ENCODE data around the gene TPM2.
A peak's percentile ranks its signal among the peaks of the same experiment; 100 is the strongest.

TPM2 gene

GRCh38 chr9:35728041-35728971 is 38.6 kb upstream of the TPM2 start:
- no peak overlapping the region for H3K4me3 Mint-ChIP-seq
- peak; percentile 64 for DNase-seq (ENCODE audit: low spot score)
- H3K27me3 Mint-ChIP-seq (ENCODE audit: low read depth) = no peaks in the 10 kb centered on the region
- no peak overlapping the region for H3K27ac Mint-ChIP-seq
- peaks cover 34% of the 10 kb centered on the region for H3K36me3 Mint-ChIP-seq (ENCODE audit: low read depth)
- peaks cover 19% of the 10 kb centered on the region for H3K4me1 Mint-ChIP-seq (ENCODE audit: low read depth)
- H3K9me3 Mint-ChIP-seq = no peaks in the 10 kb centered on the region

- Mint-ChIP-seq H3K9me3 (no peaks in the 10 kb centered on the region), H3K4me1 (ENCODE audit: low read depth) (peaks cover 14% of the 10 kb centered on the region), H3K4me3 (no peak overlapping the region), H3K27me3 (ENCODE audit: low read depth) (no peaks in the 10 kb centered on the region), H3K27ac (no peak overlapping the region), H3K36me3 (ENCODE audit: low read depth) (peaks cover 38% of the 10 kb centered on the region)
- no peak for DNase-seq (ENCODE audit: low spot score)
These were observed 37.9 kb upstream of the TPM2 start for GRCh38 chr9:35727676-35728040.

DNA sequence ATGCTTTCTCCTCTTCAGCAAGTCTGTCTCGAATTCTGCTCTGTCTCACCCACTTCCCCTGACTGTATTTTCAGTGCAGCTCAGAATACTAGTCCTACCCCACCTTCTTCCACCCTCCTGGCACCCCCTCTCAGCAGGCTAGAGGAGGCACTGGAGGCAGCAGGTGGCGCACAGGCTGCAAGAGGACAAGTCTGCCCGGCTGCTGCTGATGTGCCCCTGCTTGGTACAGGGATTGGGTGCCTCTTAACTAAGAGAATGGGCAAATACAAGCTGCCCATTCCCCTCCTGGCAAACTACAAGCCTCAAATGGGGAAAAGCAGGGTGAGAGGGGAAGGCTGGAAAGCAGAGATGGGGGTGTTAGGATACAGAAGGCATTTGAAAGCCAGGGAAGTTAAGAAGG is 37.2 kb upstream of the TPM2 start:
- Mint-ChIP-seq H3K36me3 (ENCODE audit: low read depth) (peaks cover 44% of the 10 kb centered on the region), H3K9me3 (no peaks in the 10 kb centered on the region), H3K4me3 (no peak overlapping the region), H3K27me3 (ENCODE audit: low read depth) (no peaks in the 10 kb centered on the region), H3K4me1 (ENCODE audit: low read depth) (peaks cover 14% of the 10 kb centered on the region), H3K27ac (peak overlapping the region; percentile 88)
- DNase-seq (ENCODE audit: low spot score) = peak; percentile 13

DNA sequence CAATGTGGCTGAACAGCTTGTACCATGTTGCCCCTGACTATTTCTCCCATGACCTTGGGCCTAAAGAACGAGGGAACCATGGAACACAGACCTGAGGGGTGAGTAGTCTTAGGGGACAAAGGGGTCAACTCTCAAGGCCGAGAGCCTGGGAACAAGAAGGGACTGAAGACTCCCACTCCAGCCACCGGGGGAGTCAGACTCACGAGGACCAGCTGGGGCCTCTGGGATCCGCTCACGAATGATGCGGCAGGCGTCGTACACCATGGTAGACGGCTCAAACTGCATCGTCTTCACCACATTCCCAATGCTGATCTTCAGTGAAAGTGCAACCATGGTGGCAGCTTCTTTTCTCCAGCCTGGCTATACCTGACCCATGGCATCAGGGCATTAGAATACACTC is 35.6 kb upstream of the TPM2 start:
- Mint-ChIP-seq H3K9me3 (no peaks in the 10 kb centered on the region), H3K36me3 (ENCODE audit: low read depth) (peaks cover 53% of the 10 kb centered on the region), H3K27ac (no peak overlapping the region), H3K27me3 (ENCODE audit: low read depth) (no peaks in the 10 kb centered on the region), H3K4me3 (no peak overlapping the region), H3K4me1 (ENCODE audit: low read depth) (peaks cover 11% of the 10 kb centered on the region)
- DNase-seq (ENCODE audit: low spot score) = no peak

DNA sequence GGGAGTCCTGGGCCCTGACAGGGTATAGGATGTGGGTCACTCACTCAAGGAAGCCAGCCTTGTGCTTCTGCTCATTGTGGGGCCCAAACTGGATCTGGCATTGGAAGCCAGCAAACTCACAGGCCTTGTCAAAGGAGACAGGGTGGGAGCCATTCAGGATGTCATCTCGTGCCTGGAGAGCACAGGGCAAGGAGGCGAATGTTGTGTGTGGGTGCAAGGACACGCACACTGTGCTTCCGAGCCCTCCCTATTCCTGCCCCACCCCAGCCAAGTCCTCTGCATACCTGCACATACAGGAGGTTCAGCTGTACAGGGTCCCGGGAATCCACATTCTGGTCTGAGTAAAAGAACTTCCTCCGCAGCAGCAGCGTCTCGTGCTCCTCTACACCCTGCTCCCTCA is 34.2 kb upstream of the TPM2 start:
- no peaks in the 10 kb centered on the region for H3K27me3 Mint-ChIP-seq (ENCODE audit: low read depth)
- no peaks in the 10 kb centered on the region for H3K9me3 Mint-ChIP-seq
- peaks cover 64% of the 10 kb centered on the region for H3K36me3 Mint-ChIP-seq (ENCODE audit: low read depth)
- H3K4me1 Mint-ChIP-seq (ENCODE audit: low read depth) = peaks cover 11% of the 10 kb centered on the region
- no peak for DNase-seq (ENCODE audit: low spot score)
- H3K4me3 Mint-ChIP-seq = no peak overlapping the region
- no peak overlapping the region for H3K27ac Mint-ChIP-seq

- Mint-ChIP-seq H3K27me3 (ENCODE audit: low read depth) (no peaks in the 10 kb centered on the region), H3K36me3 (ENCODE audit: low read depth) (peaks cover 65% of the 10 kb centered on the region), H3K4me3 (no peak overlapping the region), H3K27ac (no peak overlapping the region), H3K4me1 (ENCODE audit: low read depth) (peaks cover 11% of the 10 kb centered on the region), H3K9me3 (no peaks in the 10 kb centered on the region)
- DNase-seq (ENCODE audit: low spot score) = no peak
These were observed 33.7 kb upstream of the TPM2 start for GRCh38 chr9:35723426-35723825.

- no peak for DNase-seq (ENCODE audit: low spot score)
- Mint-ChIP-seq H3K36me3 (ENCODE audit: low read depth) (peaks cover 85% of the 10 kb centered on the region), H3K4me3 (no peak overlapping the region), H3K9me3 (no peaks in the 10 kb centered on the region), H3K27me3 (ENCODE audit: low read depth) (no peaks in the 10 kb centered on the region), H3K4me1 (ENCODE audit: low read depth) (peaks cover 1% of the 10 kb centered on the region), H3K27ac (no peak overlapping the region)
These were observed 29.8 kb upstream of the TPM2 start for GRCh38 chr9:35719546-35719945.

DNA sequence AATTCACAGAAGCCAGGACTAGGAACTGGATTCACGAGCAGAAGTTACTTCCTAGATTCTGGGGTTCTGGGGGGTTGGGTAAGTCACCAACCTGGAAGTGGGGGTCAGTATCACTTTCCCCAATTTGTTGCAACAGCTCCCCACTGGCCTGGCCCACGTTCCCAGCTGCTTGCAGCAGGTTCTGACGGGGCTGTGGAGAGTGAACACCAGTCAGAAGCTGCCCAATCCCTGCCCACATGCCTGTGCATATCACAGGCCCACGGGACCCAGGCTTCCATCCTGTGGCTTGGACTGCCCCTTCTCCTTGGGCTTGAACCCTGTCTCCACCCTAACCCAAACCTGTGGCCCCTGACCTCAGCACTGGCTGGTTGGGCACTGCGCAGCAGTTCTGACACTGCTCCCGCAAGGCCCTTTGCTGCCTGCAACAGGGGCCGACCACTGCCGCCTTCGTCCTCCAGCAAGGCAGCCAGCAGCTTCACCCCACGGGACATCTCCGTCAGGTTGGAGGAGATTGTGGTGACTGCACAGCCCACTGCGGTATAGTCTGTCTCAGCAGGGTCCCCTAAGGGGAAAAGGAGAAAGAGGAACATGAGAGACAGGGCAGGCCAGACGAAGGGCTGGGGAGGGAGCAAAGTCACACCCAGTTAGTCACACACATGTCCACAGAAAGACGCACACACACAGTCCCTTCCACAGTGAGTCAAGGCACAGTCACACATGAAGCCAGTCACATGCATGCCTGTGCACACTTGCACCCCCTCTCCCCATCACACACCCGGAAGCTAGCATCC is 29.2 kb upstream of the TPM2 start:
- Mint-ChIP-seq H3K9me3 (no peaks in the 10 kb centered on the region), H3K4me3 (no peak overlapping the region), H3K27ac (no peak overlapping the region), H3K4me1 (ENCODE audit: low read depth) (peaks cover 2% of the 10 kb centered on the region), H3K27me3 (ENCODE audit: low read depth) (no peaks in the 10 kb centered on the region), H3K36me3 (ENCODE audit: low read depth) (peaks cover 86% of the 10 kb centered on the region)
- DNase-seq (ENCODE audit: low spot score) = no peak

DNA sequence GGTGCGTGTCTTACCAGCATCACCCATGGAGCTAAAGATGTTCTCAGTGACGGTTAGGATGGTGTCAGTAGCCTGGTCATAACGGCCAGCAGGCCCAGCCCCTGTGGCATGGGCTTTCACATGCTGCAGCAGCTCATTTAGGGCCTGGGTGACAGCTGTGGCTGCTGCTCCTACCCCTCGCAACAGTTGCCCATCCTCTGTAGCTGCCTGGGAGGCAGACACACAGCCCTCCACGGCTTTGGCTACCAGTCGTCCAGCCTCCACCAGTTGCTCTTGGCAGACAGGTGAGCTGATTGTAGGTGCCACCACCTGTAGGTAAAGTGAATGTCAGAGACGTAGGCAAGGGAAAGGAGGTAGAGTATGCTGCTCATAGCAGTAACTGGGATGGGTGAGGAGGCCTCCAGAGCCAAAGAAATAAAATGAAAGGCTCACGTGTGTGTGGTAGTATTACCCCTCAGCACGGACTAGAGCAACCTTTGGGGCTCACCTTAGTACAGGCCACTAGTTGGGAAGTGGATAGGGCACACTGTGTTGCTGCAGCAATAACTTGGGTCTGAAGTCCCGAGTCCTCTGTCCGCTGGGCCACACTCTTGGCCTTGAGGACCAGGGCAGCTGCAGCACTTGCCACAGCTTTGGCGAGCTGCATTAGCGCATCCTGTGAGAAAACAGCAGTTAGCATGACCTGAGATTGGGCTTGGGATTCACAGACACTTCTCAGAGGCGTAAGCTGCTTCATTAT is 27.6 kb upstream of the TPM2 start:
- Mint-ChIP-seq H3K27me3 (ENCODE audit: low read depth) (no peaks in the 10 kb centered on the region), H3K9me3 (no peaks in the 10 kb centered on the region), H3K36me3 (ENCODE audit: low read depth) (peaks cover 89% of the 10 kb centered on the region), H3K27ac (no peak overlapping the region), H3K4me1 (ENCODE audit: low read depth) (peaks cover 2% of the 10 kb centered on the region), H3K4me3 (no peak overlapping the region)
- no peak for DNase-seq (ENCODE audit: low spot score)

GRCh38 chr9:35716230-35716629 is 26.5 kb upstream of the TPM2 start:
- H3K27me3 Mint-ChIP-seq (ENCODE audit: low read depth) = no peaks in the 10 kb centered on the region
- DNase-seq (ENCODE audit: low spot score) = no peak
- no peaks in the 10 kb centered on the region for H3K9me3 Mint-ChIP-seq
- no peak overlapping the region for H3K27ac Mint-ChIP-seq
- peaks cover 89% of the 10 kb centered on the region for H3K36me3 Mint-ChIP-seq (ENCODE audit: low read depth)
- H3K4me1 Mint-ChIP-seq (ENCODE audit: low read depth) = peaks cover 2% of the 10 kb centered on the region
- H3K4me3 Mint-ChIP-seq = no peak overlapping the region

GRCh38 chr9:35714579-35715252 is 25.0 kb upstream of the TPM2 start:
- no peaks in the 10 kb centered on the region for H3K9me3 Mint-ChIP-seq
- peaks cover 2% of the 10 kb centered on the region for H3K4me1 Mint-ChIP-seq (ENCODE audit: low read depth)
- H3K4me3 Mint-ChIP-seq = no peak overlapping the region
- no peaks in the 10 kb centered on the region for H3K27me3 Mint-ChIP-seq (ENCODE audit: low read depth)
- no peak for DNase-seq (ENCODE audit: low spot score)
- H3K27ac Mint-ChIP-seq = no peak overlapping the region
- H3K36me3 Mint-ChIP-seq (ENCODE audit: low read depth) = peaks cover 90% of the 10 kb centered on the region

- Mint-ChIP-seq H3K27ac (no peak overlapping the region), H3K27me3 (ENCODE audit: low read depth) (no peaks in the 10 kb centered on the region)
These were observed 24.4 kb upstream of the TPM2 start for GRCh38 chr9:35714123-35714522.

GRCh38 chr9:35713578-35713977 is 23.9 kb upstream of the TPM2 start:
- Mint-ChIP-seq H3K4me3 (no peak overlapping the region), H3K27ac (no peak overlapping the region), H3K36me3 (ENCODE audit: low read depth) (peaks cover 91% of the 10 kb centered on the region), H3K4me1 (ENCODE audit: low read depth) (peaks cover 2% of the 10 kb centered on the region), H3K9me3 (no peaks in the 10 kb centered on the region), H3K27me3 (ENCODE audit: low read depth) (no peaks in the 10 kb centered on the region)
- DNase-seq (ENCODE audit: low spot score) = no peak

More at GRCh38 chr9:35714123-35714522, 24.4 kb upstream of the TPM2 start:
- Mint-ChIP-seq H3K36me3 (ENCODE audit: low read depth) (peaks cover 88% of the 10 kb centered on the region), H3K4me1 (ENCODE audit: low read depth) (peaks cover 2% of the 10 kb centered on the region), H3K4me3 (no peak overlapping the region), H3K9me3 (no peaks in the 10 kb centered on the region)
- no peak for DNase-seq (ENCODE audit: low spot score)

All from T-helper 2 cell treated with Interferon-gamma antibody and Interleukin-4, amounts not matched to agents 5 μg/mL and 100 μg/mL, for 36 hours (primary cell).